ENCODE results near the gene DOC2B.

- TF ChIP-seq CTCF (IDR thresholded peaks at IDR 0.05): no peak
- no peak for TF ChIP-seq POLR2A (IDR thresholded peaks at IDR 0.05; ENCODE audit: low read depth)
Measured at GRCh38 chr17:148757-149156, 32.7 kb downstream of the DOC2B start.

Measured in esophagus muscularis mucosa (tissue), 3 donors.